ENCODE measurements around the gene FNDC3B.

DNA sequence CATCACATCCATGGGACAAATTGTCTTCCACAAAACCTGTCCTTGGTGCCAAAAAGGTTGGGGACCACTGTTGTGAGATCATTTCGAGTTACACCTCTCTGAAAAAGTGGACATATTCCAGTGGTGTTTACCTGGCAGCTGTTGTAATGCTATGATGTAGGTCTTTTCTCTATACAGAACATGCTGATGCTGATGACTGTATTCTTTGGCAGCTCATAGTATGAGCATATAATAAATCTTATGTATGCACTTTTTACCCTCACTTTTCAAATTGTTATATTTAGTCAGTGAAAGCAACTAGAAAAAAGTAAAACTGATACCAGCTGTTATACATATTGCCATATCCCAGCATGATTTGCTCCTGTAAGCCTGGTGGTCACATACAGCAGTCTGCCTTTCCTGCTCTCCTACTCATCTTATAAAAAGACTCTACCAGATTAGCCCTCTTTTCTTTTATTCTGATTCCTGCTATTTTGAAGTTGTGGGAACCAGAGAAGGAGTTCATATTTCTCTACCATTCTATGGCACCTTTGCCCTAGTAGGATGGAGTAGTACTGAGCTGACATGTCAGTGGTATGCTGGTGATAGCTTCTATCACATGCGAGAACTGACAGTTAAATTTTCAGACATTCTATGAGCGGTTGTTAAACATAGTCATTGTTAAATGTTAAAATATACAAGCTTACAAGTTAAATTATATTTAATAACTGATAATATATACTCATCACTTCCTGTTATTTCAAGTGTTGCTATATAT lies 128.7 kb downstream of the FNDC3B start:
- TF ChIP-seq, protein P1, sequence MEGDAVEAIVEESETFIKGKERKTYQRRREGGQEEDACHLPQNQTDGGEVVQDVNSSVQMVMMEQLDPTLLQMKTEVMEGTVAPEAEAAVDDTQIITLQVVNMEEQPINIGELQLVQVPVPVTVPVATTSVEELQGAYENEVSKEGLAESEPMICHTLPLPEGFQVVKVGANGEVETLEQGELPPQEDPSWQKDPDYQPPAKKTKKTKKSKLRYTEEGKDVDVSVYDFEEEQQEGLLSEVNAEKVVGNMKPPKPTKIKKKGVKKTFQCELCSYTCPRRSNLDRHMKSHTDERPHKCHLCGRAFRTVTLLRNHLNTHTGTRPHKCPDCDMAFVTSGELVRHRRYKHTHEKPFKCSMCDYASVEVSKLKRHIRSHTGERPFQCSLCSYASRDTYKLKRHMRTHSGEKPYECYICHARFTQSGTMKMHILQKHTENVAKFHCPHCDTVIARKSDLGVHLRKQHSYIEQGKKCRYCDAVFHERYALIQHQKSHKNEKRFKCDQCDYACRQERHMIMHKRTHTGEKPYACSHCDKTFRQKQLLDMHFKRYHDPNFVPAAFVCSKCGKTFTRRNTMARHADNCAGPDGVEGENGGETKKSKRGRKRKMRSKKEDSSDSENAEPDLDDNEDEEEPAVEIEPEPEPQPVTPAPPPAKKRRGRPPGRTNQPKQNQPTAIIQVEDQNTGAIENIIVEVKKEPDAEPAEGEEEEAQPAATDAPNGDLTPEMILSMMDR (IDR thresholded peaks at IDR 0.05) = no peak
- TF ChIP-seq ZFX (IDR thresholded peaks at IDR 0.05; ENCODE audit: borderline replicate concordance) = no peak
